DOHH2 (cell line): Measurements from ENCODE around the gene NIPAL3.

ENCODE experiments used
- H3F3A ChIP-seq: fragments of 200-600 bp; sonication (generic), shearing (Covaris generic); 2 replicates; pipeline ENCODE4 v1.6.0; 2016; ENCODE audit warnings: antibody characterized with exemption, mild to moderate bottlenecking; ENCODE audit not compliant: control insufficient read depth, insufficient read depth
- H3K27ac ChIP-seq: fragments of 200-600 bp; sonication (generic); 2 replicates; pipeline ENCODE4 v1.5.1; 2014; ENCODE audit warnings: low read depth, mild to moderate bottlenecking, low read length, moderate library complexity
- H3K27me3 ChIP-seq: fragments of 200-600 bp; sonication (generic); 2 replicates; pipeline ENCODE4 v1.6.1; 2014; ENCODE audit warnings: mild to moderate bottlenecking, low read length, mixed read lengths; ENCODE audit not compliant: control insufficient read depth
- H3K36me3 ChIP-seq: fragments of 200-600 bp; sonication (generic); 2 replicates; pipeline ENCODE4 v1.6.1; 2014; ENCODE audit warnings: mild to moderate bottlenecking, low read length, moderate library complexity, mixed read lengths; ENCODE audit not compliant: control insufficient read depth
- H3K4me1 ChIP-seq: fragments of 200-600 bp; sonication (generic); 2 replicates; pipeline ENCODE4 v1.6.1; 2014; ENCODE audit warnings: mild to moderate bottlenecking, low read length, mixed read lengths; ENCODE audit not compliant: control insufficient read depth
- H3K4me2 ChIP-seq: fragments of 200-600 bp; sonication (generic); 2 replicates; pipeline ENCODE4 v1.6.0; 2014; ENCODE audit warnings: mild to moderate bottlenecking, low read length, moderate library complexity
- H3K4me3 ChIP-seq: fragments of 200-600 bp; sonication (generic); 2 replicates; pipeline ENCODE4 v1.5.1; 2014; ENCODE audit warnings: mild to moderate bottlenecking, low read length, mixed read lengths
- H3K79me2 ChIP-seq: fragments of 200-600 bp; sonication (generic); 2 replicates; pipeline ENCODE4 v1.6.1; 2014; ENCODE audit warnings: mild to moderate bottlenecking, low read length, mixed read lengths; ENCODE audit not compliant: control insufficient read depth
- H3K9me2 ChIP-seq: fragments of 200-600 bp; sonication (generic); replicated peaks from 2 replicates; pipeline ENCODE4 v1.6.1; 2014; ENCODE audit warnings: mild to moderate bottlenecking, low read length, mixed read lengths; ENCODE audit not compliant: control insufficient read depth
- H3K9me3 ChIP-seq: fragments of 200-600 bp; sonication (generic); 2 replicates; pipeline ENCODE4 v1.6.1; 2014; ENCODE audit warnings: antibody characterized with exemption, low read length, mixed read lengths; ENCODE audit not compliant: control insufficient read depth, insufficient read depth
- H4K20me1 ChIP-seq: fragments of 200-600 bp; sonication (generic); 2 replicates; pipeline ENCODE4 v1.6.0; 2014; ENCODE audit warnings: low read depth, mild to moderate bottlenecking, antibody characterized with exemption, low read length, moderate library complexity; ENCODE audit not compliant: control insufficient read depth, insufficient read depth
- CTCF ChIP-seq: fragments of 200-600 bp; sonication (generic); IDR thresholded peaks from one replicate; pipeline ENCODE4 v1.5.1; 2014; ENCODE audit warnings: antibody characterized with exemption, mild to moderate bottlenecking, low read depth, low read length; ENCODE audit not compliant: poor library complexity, severe bottlenecking
- EZH2phosphoT487 ChIP-seq: fragments of 200-600 bp; sonication (generic); IDR thresholded peaks from 2 replicates; pipeline ENCODE4 v1.6.1; 2017; ENCODE audit warnings: borderline replicate concordance, mild to moderate bottlenecking, antibody characterized with exemption, low read length, moderate library complexity, mixed read lengths

NIPAL3 gene

GRCh38 chr1:24503870-24504523 is 88.4 kb downstream of the NIPAL3 start:
- H3K9me2 ChIP-seq, result no peaks in the 10 kb centered on the region
- H4K20me1 ChIP-seq, result no peaks in the 10 kb centered on the region; the same call in 1 of the 2 replicates
- no peaks in the 10 kb centered on the region for H3K27me3 ChIP-seq
- no peaks in the 10 kb centered on the region for H3K9me3 ChIP-seq
- H3K36me3 ChIP-seq, result peaks cover 3% of the 10 kb centered on the region; the same call in 1 of the 2 replicates
- H3K4me3 ChIP-seq, result peak overlapping the region; percentile 80
- H3K27ac ChIP-seq, result no peak overlapping the region
- peak overlapping the region; percentile 88 for H3K4me2 ChIP-seq
- peaks cover 50% of the 10 kb centered on the region for H3K4me1 ChIP-seq
- peaks cover 5% of the 10 kb centered on the region; the same call in 1 of the 2 replicates for H3F3A ChIP-seq
- H3K79me2 ChIP-seq, result peaks cover 34% of the 10 kb centered on the region
- no peak for TF ChIP-seq CTCF
- TF ChIP-seq EZH2phosphoT487, result no peak

GRCh38 chr1:24504560-24504959 is 89.0 kb downstream of the NIPAL3 start:
- Histone ChIP-seq H3K4me2 (peak overlapping the region; percentile 88), H4K20me1 (no peaks in the 10 kb centered on the region; the same call in 1 of the 2 replicates), H3K9me3 (no peaks in the 10 kb centered on the region), H3F3A (peaks cover 5% of the 10 kb centered on the region; the same call in 1 of the 2 replicates), H3K9me2 (no peaks in the 10 kb centered on the region), H3K4me3 (no peak overlapping the region; the same call in 1 of the 2 replicates), H3K4me1 (peaks cover 50% of the 10 kb centered on the region), H3K27ac (no peak overlapping the region), H3K79me2 (peaks cover 34% of the 10 kb centered on the region), H3K36me3 (peaks cover 3% of the 10 kb centered on the region; the same call in 1 of the 2 replicates), H3K27me3 (no peaks in the 10 kb centered on the region)
- TF ChIP-seq EZH2phosphoT487, result no peak
- no peak for TF ChIP-seq CTCF

GRCh38 chr1:24505816-24506215 is 90.2 kb downstream of the NIPAL3 start:
- peaks cover 3% of the 10 kb centered on the region; the same call in 1 of the 2 replicates for H3K36me3 ChIP-seq
- no peaks in the 10 kb centered on the region for H3K9me2 ChIP-seq
- peak overlapping the region; percentile 51 for H3K4me2 ChIP-seq
- H4K20me1 ChIP-seq, result no peaks in the 10 kb centered on the region; the same call in 1 of the 2 replicates
- no peak for TF ChIP-seq EZH2phosphoT487
- TF ChIP-seq CTCF, result no peak
- H3F3A ChIP-seq, result peaks cover 5% of the 10 kb centered on the region; the same call in 1 of the 2 replicates
- H3K27ac ChIP-seq, result no peak overlapping the region
- H3K4me1 ChIP-seq, result peaks cover 46% of the 10 kb centered on the region
- no peak overlapping the region for H3K4me3 ChIP-seq
- no peaks in the 10 kb centered on the region for H3K9me3 ChIP-seq
- H3K79me2 ChIP-seq, result peaks cover 34% of the 10 kb centered on the region
- H3K27me3 ChIP-seq, result no peaks in the 10 kb centered on the region
